IMR-90 (cell line): ENCODE results near the gene ATP6V1F. TPM values are rescaled to one million over a fixed set of nuclear protein-coding genes. Genes with fewer than 3 reads are reported as not detected.

ENCODE experiments used
- ATAC-seq: fragments of 200-7000 bp; cut with Tn5 transposase; 2 replicates; pipeline ENCODE4 v1.9.1; 2020; ENCODE audit warnings: low read depth, mild to moderate bottlenecking, moderate library complexity
- BruUV-seq: library from RNA; stranded (reverse); fragments of 400-500 nt; replicated peaks from 2 replicates; lab custom pipeline; 2021; lab: Mats Ljungman, UMichigan
- CTCF ChIA-PET: fragments of 300-600 bp; formaldehyde crosslinking; extraction: SDS; loops from one replicate; lab custom pipeline; 2021; ENCODE audit warnings: antibody characterized with exemption; lab: Yijun Ruan, JAX
- POLR2A ChIA-PET: fragments of 300-600 bp; sonication (Branson Sonifier 250); formaldehyde crosslinking; loops from one replicate; lab custom pipeline; 2022; ENCODE audit warnings: antibody characterized with exemption; ENCODE audit not compliant: unreplicated experiment; lab: Charles Lee
- DNase-seq: peaks from one replicate; pipeline ENCODE4 v3.0.0; 2013
- H2AFZ ChIP-seq: replicated peaks from 2 replicates; pipeline ENCODE3; 2013; ENCODE audit warnings: low read length, mild to moderate bottlenecking; ENCODE audit not compliant: poor library complexity
- H2AK5ac ChIP-seq: 2 replicates; pipeline ENCODE4 v1.6.1; 2013; ENCODE audit warnings: low read depth, low read length, inconsistent platforms
- H2AK9ac ChIP-seq: replicated peaks from 2 replicates; pipeline ENCODE3; 2013; ENCODE audit warnings: mild to moderate bottlenecking, low read depth, low read length, moderate library complexity; ENCODE audit not compliant: poor library complexity
- H2BK120ac ChIP-seq: 2 replicates; pipeline ENCODE4 v1.6.1; 2013; ENCODE audit warnings: low read depth, low read length, inconsistent platforms
- H2BK15ac ChIP-seq: 3 replicates; pipeline ENCODE4 v1.6.1; 2013; ENCODE audit warnings: low read depth, low read length, inconsistent platforms
- H2BK20ac ChIP-seq: 2 replicates; pipeline ENCODE4 v1.6.1; 2013; ENCODE audit warnings: low read depth, mild to moderate bottlenecking, inconsistent platforms, low read length, moderate library complexity
- H2BK5ac ChIP-seq: 2 replicates; pipeline ENCODE4 v1.6.1; 2013; ENCODE audit warnings: mild to moderate bottlenecking, low read depth, low read length, inconsistent platforms; ENCODE audit not compliant: poor library complexity, severe bottlenecking
- H3K14ac ChIP-seq: replicated peaks from 2 replicates; pipeline ENCODE4 v1.6.1; 2013; ENCODE audit warnings: low read depth, low read length, inconsistent platforms
- H3K18ac ChIP-seq: 2 replicates; pipeline ENCODE4 v1.6.1; 2013; ENCODE audit warnings: low read depth, low read length, control low read depth
- H3K23ac ChIP-seq: 2 replicates; pipeline ENCODE4 v1.6.1; 2013; ENCODE audit warnings: low read depth, low read length, inconsistent platforms
- H3K27ac ChIP-seq: 2 replicates; pipeline ENCODE4 v1.5.1; 2013; ENCODE audit warnings: mild to moderate bottlenecking, control low read depth, low read length; ENCODE audit not compliant: insufficient read depth
- H3K27me3 ChIP-seq: 2 replicates; pipeline ENCODE4 v1.6.1; 2013; ENCODE audit warnings: low read length; ENCODE audit not compliant: control insufficient read depth, insufficient read depth
- H3K36me3 ChIP-seq: 2 replicates; pipeline ENCODE4 v1.6.1; 2013; ENCODE audit warnings: low read length, mixed read lengths; ENCODE audit not compliant: control insufficient read depth, insufficient read depth
- H3K4ac ChIP-seq: 2 replicates; pipeline ENCODE4 v1.6.1; 2013; ENCODE audit warnings: low read depth, low read length, inconsistent platforms
- H3K4me1 ChIP-seq: 2 replicates; pipeline ENCODE4 v1.6.1; 2013; ENCODE audit warnings: low read length, mixed read lengths; ENCODE audit not compliant: control insufficient read depth, insufficient read depth
- H3K4me2 ChIP-seq: 2 replicates; pipeline ENCODE4 v1.6.1; 2013; ENCODE audit warnings: low read depth, mild to moderate bottlenecking, control low read depth, low read length, moderate library complexity
- H3K4me3 ChIP-seq: 2 replicates; pipeline ENCODE4 v1.5.1; 2013; ENCODE audit warnings: low read depth, mild to moderate bottlenecking, control low read depth, low read length, moderate library complexity; ENCODE audit not compliant: insufficient read depth
- H3K56ac ChIP-seq: 2 replicates; pipeline ENCODE4 v1.6.1; 2013; ENCODE audit warnings: low read length, inconsistent platforms; ENCODE audit not compliant: insufficient read depth; ENCODE audit errors: extremely low read depth
- H3K79me1 ChIP-seq, 2 experiments: 2 replicates each; pipeline ENCODE4 v1.6.1; 2013; ENCODE audit warnings: low read length in 2 of 2, inconsistent platforms in 1 of 2, low read depth in 1 of 2
- H3K9ac ChIP-seq: 2 replicates; pipeline ENCODE4 v1.6.1; 2013; ENCODE audit warnings: low read depth, low read length, control low read depth
- H3K9me1 ChIP-seq: 2 replicates; pipeline ENCODE4 v1.6.1; 2013; ENCODE audit warnings: low read length, inconsistent platforms; ENCODE audit not compliant: insufficient read depth
- H3K9me3 ChIP-seq: 2 replicates; pipeline ENCODE4 v1.6.1; 2013; ENCODE audit warnings: low read length; ENCODE audit not compliant: control insufficient read depth, insufficient read depth
- H4K20me1 ChIP-seq: 2 replicates; pipeline ENCODE4 v1.6.1; 2013; ENCODE audit warnings: low read length, inconsistent platforms; ENCODE audit not compliant: insufficient read depth
- H4K5ac ChIP-seq: 2 replicates; pipeline ENCODE4 v1.6.1; 2013; ENCODE audit warnings: mild to moderate bottlenecking, low read depth, low read length, control low read depth
- H4K8ac ChIP-seq, 2 experiments: 2 replicates each; pipeline ENCODE4 v1.6.1; 2013; ENCODE audit warnings: low read depth in 2 of 2, low read length in 2 of 2, control low read depth in 1 of 2, inconsistent platforms in 1 of 2
- H4K91ac ChIP-seq: 2 replicates; pipeline ENCODE4 v1.6.1; 2013; ENCODE audit warnings: low read depth, low read length, inconsistent platforms; ENCODE audit not compliant: insufficient read depth
- BHLHE40 ChIP-seq: fragments of 150-350 bp; IDR thresholded peaks from 2 replicates; pipeline ENCODE4 v1.6.1; 2016; ENCODE audit warnings: mild to moderate bottlenecking, low read depth, low read length
- CEBPB ChIP-seq: IDR thresholded peaks from 2 replicates; pipeline ENCODE4 v1.6.1; 2012; ENCODE audit warnings: low read depth, low read length, improper control_type of control experiment
- CHD1 ChIP-seq: IDR thresholded peaks from 2 replicates; pipeline ENCODE4 v1.6.1; 2012; ENCODE audit warnings: low read depth, low read length, improper control_type of control experiment
- CTCF ChIP-seq: conservative IDR thresholded peaks from 2 replicates; pipeline ENCODE4 v1.5.1; 2012; ENCODE audit warnings: mild to moderate bottlenecking, low read depth, low read length, improper control_type of control experiment
- FOS ChIP-seq: fragments of 150-350 bp; IDR thresholded peaks from 2 replicates; pipeline ENCODE4 v1.6.1; 2016; ENCODE audit warnings: low read depth, low read length
- MAFK ChIP-seq: IDR thresholded peaks from 2 replicates; pipeline ENCODE4 v1.6.1; 2012; ENCODE audit warnings: low read depth, low read length, improper control_type of control experiment
- MAZ ChIP-seq: IDR thresholded peaks from 2 replicates; pipeline ENCODE4 v1.6.1; 2012; ENCODE audit warnings: low read depth, mild to moderate bottlenecking, low read length, improper control_type of control experiment, moderate library complexity, borderline replicate concordance
- MXI1 ChIP-seq: IDR thresholded peaks from 2 replicates; pipeline ENCODE4 v1.6.1; 2012; ENCODE audit warnings: low read depth, mild to moderate bottlenecking, low read length, moderate library complexity, borderline replicate concordance
- NFE2L2 ChIP-seq: fragments of 150-350 bp; IDR thresholded peaks from 2 replicates; pipeline ENCODE4 v1.6.1; 2016; ENCODE audit warnings: low read depth, mild to moderate bottlenecking, low read length
- POLR2A ChIP-seq: IDR thresholded peaks from 2 replicates; pipeline ENCODE4 v1.6.1; 2012; ENCODE audit warnings: mild to moderate bottlenecking, low read depth, low read length
- RAD21 ChIP-seq: IDR thresholded peaks from 2 replicates; pipeline ENCODE4 v1.6.1; 2012; ENCODE audit warnings: low read length, improper control_type of control experiment
- RCOR1 ChIP-seq: IDR thresholded peaks from 2 replicates; pipeline ENCODE4 v1.6.1; 2012; ENCODE audit warnings: mild to moderate bottlenecking, low read length, improper control_type of control experiment; ENCODE audit not compliant: insufficient replicate concordance
- RFX5 ChIP-seq: IDR thresholded peaks from 2 replicates; pipeline ENCODE4 v1.8.0; 2012; ENCODE audit warnings: low read depth, mild to moderate bottlenecking, low read length, moderate library complexity
- SMC3 ChIP-seq: fragments of 150-350 bp; IDR thresholded peaks from 2 replicates; pipeline ENCODE4 v1.6.1; 2016; ENCODE audit warnings: low read depth, mild to moderate bottlenecking, antibody characterized with exemption, low read length, moderate library complexity
- USF2 ChIP-seq: fragments of 150-350 bp; IDR thresholded peaks from 2 replicates; pipeline ENCODE4 v1.6.1; 2017; ENCODE audit warnings: mild to moderate bottlenecking, antibody characterized with exemption, low read length, low read depth
- WGBS, 2 experiments: methylation state at CpG; one replicate each; pipeline versions ENCODE4 v1.1.5 to v1.1.7; 2013; ENCODE audit warnings: missing lambda C conversion rate in 2 of 2; ENCODE audit not compliant: insufficient read length in 1 of 2; ENCODE audit errors: extremely low coverage in 2 of 2; 5-methylcytosine and 5-hydroxymethylcytosine counted together
- dilution Hi-C: fragments of 300-500 bp; cut with HindIII; formaldehyde crosslinking; loops from one replicate; pipeline ENCODE4 v1.14.3; 2018; ENCODE audit warnings: low sequenced_read_pairs; ENCODE audit not compliant: unreplicated experiment
- in situ Hi-C: fragments of 300-500 bp; cut with MboI; formaldehyde crosslinking; loops from 3 replicates; pipeline ENCODE4 v1.14.3; 2019; ENCODE audit warnings: low sequenced_read_pairs, inconsistent platforms, mixed read lengths
- intact Hi-C: fragments of 100-400 bp; cut with micrococcal nuclease; formaldehyde crosslinking; loops from 2 replicates; pipeline ENCODE4 v1.10.0; 2022
- polyA plus RNA-seq, 3 experiments: library from polyadenylated mRNA; depleted of rRNA; stranded (reverse); fragments of >200 nt; gene quantifications; 2 replicates each; pipeline ENCODE4 v1.2.3, GENCODE V29; 2012; ENCODE audit warnings: low replicate concordance in 1 of 3
- total RNA-seq: library from RNA; depleted of rRNA; stranded (reverse); fragments of >200 nt; gene quantifications from 2 replicates; pipeline ENCODE4 v1.2.3, GENCODE V29; 2012

ATP6V1F gene
- total and polyA plus RNA-seq, 2 of the 4 experiments (the other 2 are of a cell fraction) = 104 to 321 TPM

GRCh38 chr7:128827248-128827958 lies 35.3 kb upstream of the ATP6V1F start:
- no TSS peak for BruUV-seq
- Histone ChIP-seq H4K91ac (peak overlapping the region; percentile 94), H2BK15ac (peak overlapping the region; percentile 98), H3K4me1 (peaks cover 24% of the 10 kb centered on the region), H3K9me1 (peaks cover 14% of the 10 kb centered on the region), H3K18ac (peak overlapping the region; percentile 38), H2BK5ac (peak overlapping the region; percentile 93), H3K4ac (peak overlapping the region; percentile 97), H2AK9ac (peak overlapping the region; percentile 98), H3K23ac (peak overlapping the region; percentile 88), H3K4me3 (no peak overlapping the region), H4K5ac (peak overlapping the region; percentile 38), H4K20me1 (peaks cover 33% of the 10 kb centered on the region), H2AK5ac (peak overlapping the region; percentile 98), H2BK20ac (peak overlapping the region; percentile 97), H3K27me3 (no peaks in the 10 kb centered on the region), H3K9me3 (no peaks in the 10 kb centered on the region), H3K9ac (peak overlapping the region; percentile 19; the same call in 1 of the 2 replicates), H3K14ac (peak overlapping the region; percentile 95), H3K4me2 (peak overlapping the region; percentile 29; the same call in 1 of the 2 replicates), H4K8ac (peak overlapping the region; percentile 5 to 83), H3K27ac (peak overlapping the region; percentile 81), H3K36me3 (no peaks in the 10 kb centered on the region), H3K56ac (peak overlapping the region; percentile 76), H2AFZ (peak overlapping the region; percentile 82), H2BK120ac (peak overlapping the region; percentile 96), H3K79me1 (peaks cover 0 to 27% of the 10 kb centered on the region in 2 experiments; a peak in 2 of 4 replicates)
- 13% methylated on average over 4 of the region's 17 CpGs; no CpG with 5 or more reads in 1 of the 2 experiments for WGBS, 2 experiments
- in situ Hi-C loops = no loop called here
- CTCF ChIA-PET = interaction anchor here (1.0 kb wide), 1 partner anchor 56 kb away, joined by 6 read pairs; no protein-coding TSS in a partner anchor
- intact Hi-C loops = loop anchor here (5.0 kb wide), 1 partner anchor 35 kb away; the partner anchor contains the start of gene CCDC136
- peak; percentile 83 for DNase-seq
- ATAC-seq = peak; percentile 45
- POLR2A ChIA-PET = interaction anchor here (1.0 kb wide), 2 partner anchors 9 to 36 kb away, joined by 3 read pairs; partner anchors contain the start of gene ATP6V1F
- dilution Hi-C loops = no loop called here
- TF ChIP-seq RAD21 = 0 out of 2 replicates have a peak, but pooled peaks have one; percentile 12
- TF ChIP-seq POLR2A = no peak
- peak; percentile 57; the same call in 1 of the 2 replicates for TF ChIP-seq BHLHE40
- TF ChIP-seq MAFK = peak; percentile 18; the same call in 1 of the 2 replicates
- TF ChIP-seq CHD1 = no peak
- TF ChIP-seq RFX5 = no peak
- TF ChIP-seq MAZ = no peak
- peak; percentile 65 for TF ChIP-seq RCOR1
- TF ChIP-seq FOS = peak; percentile 88
- TF ChIP-seq NFE2L2 = no peak
- no peak for TF ChIP-seq USF2
- TF ChIP-seq CEBPB = no peak
- no peak for TF ChIP-seq MXI1
- no peak for TF ChIP-seq SMC3
- no peak for TF ChIP-seq CTCF
